Measurements from ENCODE around the gene CHD5.

DNA sequence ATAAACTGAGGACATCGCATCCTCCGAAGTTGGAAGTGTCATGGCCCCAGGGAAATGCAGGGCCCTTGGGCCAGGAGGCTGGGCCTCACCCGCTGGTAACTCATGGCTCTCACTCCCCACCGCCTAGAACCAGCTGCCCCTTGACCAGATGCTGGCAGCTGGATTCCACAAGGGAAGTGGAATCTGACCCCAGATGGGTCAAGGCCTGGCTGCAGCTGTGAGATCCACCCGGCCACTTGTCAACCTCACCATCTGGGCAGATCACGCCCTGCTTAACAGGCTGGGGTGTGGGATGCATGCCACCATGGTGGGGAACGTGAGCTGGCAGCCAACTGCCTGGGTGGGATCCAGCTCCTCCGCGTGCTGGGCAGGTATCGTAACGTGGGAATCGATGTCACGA, 108.9 kb downstream of the CHD5 start:
- TF ChIP-seq POLR2A (IDR thresholded peaks at IDR 0.05; ENCODE audit: low read depth, low read length), result no peak
- TF ChIP-seq POLR2AphosphoS5 (IDR thresholded peaks at IDR 0.05; ENCODE audit: low read depth, low read length), result no peak
- no peak for TF ChIP-seq TAF1 (IDR thresholded peaks at IDR 0.05; ENCODE audit: low read depth, low read length)
- TF ChIP-seq SPI1 (IDR thresholded peaks at IDR 0.05; ENCODE audit: low read depth, low read length), result no peak
- no peak for TF ChIP-seq PAX5 (IDR thresholded peaks at IDR 0.05; ENCODE audit: insufficient read depth, low read length, severe bottlenecking)

Measured in GM12891 (cell line).